Loucy (cell line): ENCODE data around the gene TNNI2.
A peak's percentile ranks its signal among the peaks of the same experiment; 100 is the strongest.
"Not testable (repeated sequence)": the region's sequence is repeated elsewhere in the genome, so short reads cannot be mapped to it uniquely, and the experiment has no call there.

Experiments used
- H2AFZ ChIP-seq: fragments of 200-600 bp; sonication (generic); 2 replicates; pipeline ENCODE4 v1.6.0; 2016; ENCODE audit warnings: antibody characterized with exemption, mild to moderate bottlenecking, low read length, moderate library complexity
- H3F3A ChIP-seq: fragments of 200-600 bp; 2 replicates; pipeline ENCODE4 v1.6.0; 2016; ENCODE audit warnings: antibody characterized with exemption, low read depth, mild to moderate bottlenecking
- H3K27me3 ChIP-seq: fragments of 200-600 bp; sonication (generic); 2 replicates; pipeline ENCODE4 v1.6.1; 2014; ENCODE audit warnings: low read length, mild to moderate bottlenecking; ENCODE audit not compliant: insufficient read depth, poor library complexity, severe bottlenecking
- H3K36me3 ChIP-seq: fragments of 200-600 bp; sonication (generic); 2 replicates; pipeline ENCODE4 v1.6.1; 2016; ENCODE audit warnings: low read length; ENCODE audit not compliant: insufficient read depth
- H3K4me1 ChIP-seq: fragments of 200-600 bp; sonication (generic); 2 replicates; pipeline ENCODE4 v1.5.1; 2014; ENCODE audit warnings: low read length, mild to moderate bottlenecking; ENCODE audit not compliant: insufficient read depth, poor library complexity, severe bottlenecking
- H3K4me2 ChIP-seq: fragments of 200-600 bp; sonication (generic); 2 replicates; pipeline ENCODE4 v1.6.0; 2014; ENCODE audit warnings: antibody characterized with exemption, low read length, low read depth, mild to moderate bottlenecking; ENCODE audit not compliant: poor library complexity, severe bottlenecking
- H3K4me3 ChIP-seq: fragments of 200-600 bp; sonication (generic); 2 replicates; pipeline ENCODE4 v1.5.1; 2014; ENCODE audit warnings: low read length, mild to moderate bottlenecking, mixed read lengths; ENCODE audit not compliant: poor library complexity, severe bottlenecking
- H3K79me2 ChIP-seq: fragments of 200-600 bp; sonication (generic); 2 replicates; pipeline ENCODE4 v1.6.1; 2014; ENCODE audit warnings: low read length; ENCODE audit not compliant: insufficient read depth
- H3K9ac ChIP-seq: fragments of 200-600 bp; sonication (generic); 2 replicates; pipeline ENCODE4 v1.6.0; 2014; ENCODE audit warnings: mild to moderate bottlenecking, low read depth, low read length, moderate library complexity; ENCODE audit not compliant: poor library complexity, severe bottlenecking
- H3K9me2 ChIP-seq: fragments of 200-600 bp; sonication (generic); replicated peaks from 2 replicates; pipeline ENCODE4 v1.6.1; 2016; ENCODE audit warnings: low read depth, low read length, mixed read lengths
- H3K9me3 ChIP-seq: fragments of 200-600 bp; sonication (generic); 2 replicates; pipeline ENCODE4 v1.6.1; 2014; ENCODE audit warnings: mild to moderate bottlenecking, antibody characterized with exemption, low read length, low read depth; ENCODE audit not compliant: insufficient read depth
- H4K20me1 ChIP-seq: fragments of 200-600 bp; sonication (generic); 2 replicates; pipeline ENCODE4 v1.6.0; 2014; ENCODE audit warnings: antibody characterized with exemption, low read length, mild to moderate bottlenecking; ENCODE audit not compliant: insufficient read depth, poor library complexity, severe bottlenecking
- EZH2phosphoT487 ChIP-seq: fragments of 200-600 bp; IDR thresholded peaks from 2 replicates; pipeline ENCODE4 v1.6.1; 2018; ENCODE audit warnings: antibody characterized with exemption, mild to moderate bottlenecking, moderate library complexity, borderline replicate concordance
- TF ChIP-seq, protein P1 (sequence below): fragments of 200-600 bp; sonication (generic); conservative IDR thresholded peaks from 2 replicates; pipeline ENCODE4 v1.5.1; 2014; ENCODE audit warnings: mild to moderate bottlenecking, antibody characterized with exemption, low read length

TNNI2 gene

DNA sequence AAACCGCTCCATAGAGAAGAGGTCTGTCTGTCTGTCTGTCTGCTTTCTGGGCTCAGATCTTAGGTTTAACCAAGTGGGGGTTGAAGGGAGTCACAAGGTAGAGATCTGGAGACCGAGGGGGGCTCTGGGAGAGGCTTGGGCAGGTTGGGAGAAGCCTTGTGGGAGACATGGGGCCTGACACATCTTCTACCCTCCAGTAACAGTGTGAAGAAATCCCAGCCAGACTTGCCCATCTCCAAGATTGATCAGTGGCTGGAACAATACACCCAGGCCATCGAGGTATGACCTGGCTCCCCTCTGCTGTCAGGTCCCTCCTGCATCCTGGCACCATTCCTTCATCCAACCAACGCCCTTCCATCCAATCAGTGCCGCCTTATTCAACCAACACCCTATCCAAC lies 45.5 kb downstream of the TNNI2 start:
- no peaks in the 10 kb centered on the region for H4K20me1 ChIP-seq

DNA sequence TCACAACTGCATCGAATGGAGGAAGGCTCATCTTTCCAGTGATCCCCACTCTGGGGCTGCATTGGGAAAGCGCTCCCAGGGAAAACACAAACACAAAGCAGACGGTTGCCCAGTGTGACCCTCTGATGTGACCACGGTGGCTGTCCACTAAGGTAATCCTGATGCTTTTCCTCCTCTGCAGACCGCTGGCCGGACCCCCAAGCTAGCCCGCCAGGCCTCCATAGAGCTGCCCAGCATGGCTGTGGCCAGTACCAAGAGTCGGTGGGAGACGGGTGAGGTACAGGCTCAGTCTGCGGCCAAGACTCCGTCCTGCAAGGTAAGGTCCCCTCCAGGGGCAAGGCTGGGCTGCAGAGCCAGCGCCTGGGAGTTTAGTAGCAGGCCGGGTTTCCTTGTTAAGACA lies 47.8 kb downstream of the TNNI2 start:
- H3K9me3 ChIP-seq = not testable (repeated sequence)
- peaks cover 37% of the 10 kb centered on the region for H3K79me2 ChIP-seq

More for the DNA sequence above, 45.5 kb downstream of the TNNI2 start:
- Histone ChIP-seq H2AFZ (no peak overlapping the region), H3K9ac (no peak overlapping the region), H3K9me2 (no peaks in the 10 kb centered on the region), H3K27me3 (no peaks in the 10 kb centered on the region), H3K4me3 (no peak overlapping the region), H3F3A (no peaks in the 10 kb centered on the region), H3K79me2 (peaks cover 15% of the 10 kb centered on the region; the same call in 1 of the 2 replicates), H3K4me1 (peaks cover 24% of the 10 kb centered on the region), H3K9me3 (no peaks in the 10 kb centered on the region), H3K4me2 (no peak overlapping the region), H3K36me3 (peaks cover 31% of the 10 kb centered on the region; the same call in 1 of the 2 replicates)
- TF ChIP-seq, protein P1, sequence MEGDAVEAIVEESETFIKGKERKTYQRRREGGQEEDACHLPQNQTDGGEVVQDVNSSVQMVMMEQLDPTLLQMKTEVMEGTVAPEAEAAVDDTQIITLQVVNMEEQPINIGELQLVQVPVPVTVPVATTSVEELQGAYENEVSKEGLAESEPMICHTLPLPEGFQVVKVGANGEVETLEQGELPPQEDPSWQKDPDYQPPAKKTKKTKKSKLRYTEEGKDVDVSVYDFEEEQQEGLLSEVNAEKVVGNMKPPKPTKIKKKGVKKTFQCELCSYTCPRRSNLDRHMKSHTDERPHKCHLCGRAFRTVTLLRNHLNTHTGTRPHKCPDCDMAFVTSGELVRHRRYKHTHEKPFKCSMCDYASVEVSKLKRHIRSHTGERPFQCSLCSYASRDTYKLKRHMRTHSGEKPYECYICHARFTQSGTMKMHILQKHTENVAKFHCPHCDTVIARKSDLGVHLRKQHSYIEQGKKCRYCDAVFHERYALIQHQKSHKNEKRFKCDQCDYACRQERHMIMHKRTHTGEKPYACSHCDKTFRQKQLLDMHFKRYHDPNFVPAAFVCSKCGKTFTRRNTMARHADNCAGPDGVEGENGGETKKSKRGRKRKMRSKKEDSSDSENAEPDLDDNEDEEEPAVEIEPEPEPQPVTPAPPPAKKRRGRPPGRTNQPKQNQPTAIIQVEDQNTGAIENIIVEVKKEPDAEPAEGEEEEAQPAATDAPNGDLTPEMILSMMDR = no peak
- TF ChIP-seq EZH2phosphoT487 = no peak

DNA sequence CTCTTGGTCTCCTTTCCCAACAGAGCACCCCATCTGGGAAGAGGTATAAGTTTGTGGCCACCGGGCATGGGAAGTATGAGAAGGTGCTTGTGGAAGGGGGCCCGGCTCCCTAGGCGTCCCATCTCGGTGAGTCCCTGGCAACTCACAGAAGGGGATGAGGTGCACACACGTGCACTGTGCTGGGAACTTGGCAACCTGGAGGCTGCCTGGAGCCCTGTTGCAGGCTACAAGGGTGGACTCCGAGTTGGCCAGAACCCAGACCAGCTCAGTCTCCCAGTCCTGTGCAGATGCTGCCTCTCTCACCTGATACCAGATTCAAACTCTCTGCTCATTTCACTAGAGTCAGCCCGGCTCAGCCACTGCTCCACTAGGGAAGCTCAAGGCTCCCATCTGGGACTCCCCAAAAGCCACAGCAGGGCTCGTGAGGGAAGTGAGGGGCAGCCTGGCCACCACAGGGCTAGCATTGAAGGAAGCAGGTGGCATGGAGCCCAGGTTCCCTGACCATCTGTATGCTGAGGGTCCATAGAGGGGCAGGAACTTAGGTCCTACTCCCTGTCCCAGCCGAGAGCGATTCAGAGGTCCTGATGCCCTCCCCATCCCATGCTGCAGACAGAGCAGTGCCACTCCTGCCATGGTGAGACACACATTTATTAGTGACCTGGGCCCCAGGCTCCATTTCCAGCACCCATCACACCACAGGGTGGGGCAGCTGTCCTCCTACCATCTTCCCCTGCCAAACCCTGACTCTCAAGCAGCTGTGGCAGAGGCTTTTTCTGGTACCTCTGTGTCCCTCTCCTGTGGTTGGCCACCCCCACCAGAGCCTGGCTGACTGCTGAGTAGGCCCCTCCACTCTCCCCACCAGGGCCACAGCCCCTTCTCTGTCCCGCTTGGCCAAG lies 48.9 kb downstream of the TNNI2 start:
- peaks cover 7% of the 10 kb centered on the region for H3K27me3 ChIP-seq

More for the DNA sequence above, 47.8 kb downstream of the TNNI2 start:
- peaks cover 24% of the 10 kb centered on the region for H3K4me1 ChIP-seq
- not testable (repeated sequence) for H3K4me2 ChIP-seq, H3F3A ChIP-seq, H3K27me3 ChIP-seq, H2AFZ ChIP-seq, H4K20me1 ChIP-seq, H3K4me3 ChIP-seq, H3K9me2 ChIP-seq, H3K9ac ChIP-seq
- H3K36me3 ChIP-seq = peaks cover 31% of the 10 kb centered on the region

More for the DNA sequence above, 48.9 kb downstream of the TNNI2 start:
- H3K4me2 ChIP-seq = peak overlapping the region; percentile 96
- no peaks in the 10 kb centered on the region for H3K9me3 ChIP-seq
- peaks cover 7% of the 10 kb centered on the region for H4K20me1 ChIP-seq
- H3K9ac ChIP-seq = peak overlapping the region; percentile 100
- TF ChIP-seq, protein P1 = no peak
- no peak for TF ChIP-seq EZH2phosphoT487
- no peaks in the 10 kb centered on the region for H3K9me2 ChIP-seq
- H3K79me2 ChIP-seq = peaks cover 49% of the 10 kb centered on the region
- no peaks in the 10 kb centered on the region for H3F3A ChIP-seq
- peaks cover 22% of the 10 kb centered on the region for H3K4me1 ChIP-seq
- H3K4me3 ChIP-seq = peak overlapping the region; percentile 97
- no peak overlapping the region for H2AFZ ChIP-seq
- H3K36me3 ChIP-seq = peaks cover 31% of the 10 kb centered on the region
